Mucosa of stomach (tissue), 1 donor: ENCODE measurements around the gene KCND3.

ENCODE experiments used
- H3K27me3 ChIP-seq: one replicate; pipeline ENCODE4 v1.7.0; 2013; ENCODE audit warnings: mild to moderate bottlenecking, low read length; ENCODE audit not compliant: control insufficient read depth, insufficient read depth
- H3K36me3 ChIP-seq: one replicate; pipeline ENCODE4 v1.7.0; 2013; ENCODE audit warnings: low read length; ENCODE audit not compliant: control insufficient read depth, insufficient read depth
- H3K4me1 ChIP-seq: one replicate; pipeline ENCODE4 v1.7.0; 2013; ENCODE audit warnings: mild to moderate bottlenecking, low read length; ENCODE audit not compliant: control insufficient read depth, insufficient read depth
- H3K4me3 ChIP-seq: one replicate; pipeline ENCODE4 v1.7.0; 2013; ENCODE audit warnings: low read length
- H3K9ac ChIP-seq: one replicate; pipeline ENCODE4 v1.7.0; 2013; ENCODE audit warnings: mild to moderate bottlenecking, low read length, moderate library complexity
- H3K9me3 ChIP-seq: one replicate; pipeline ENCODE4 v1.7.0; 2013; ENCODE audit warnings: mild to moderate bottlenecking, low read length, moderate library complexity; ENCODE audit not compliant: control insufficient read depth
- donor health status: Pancreatic carcinoma.

Gene KCND3

DNA sequence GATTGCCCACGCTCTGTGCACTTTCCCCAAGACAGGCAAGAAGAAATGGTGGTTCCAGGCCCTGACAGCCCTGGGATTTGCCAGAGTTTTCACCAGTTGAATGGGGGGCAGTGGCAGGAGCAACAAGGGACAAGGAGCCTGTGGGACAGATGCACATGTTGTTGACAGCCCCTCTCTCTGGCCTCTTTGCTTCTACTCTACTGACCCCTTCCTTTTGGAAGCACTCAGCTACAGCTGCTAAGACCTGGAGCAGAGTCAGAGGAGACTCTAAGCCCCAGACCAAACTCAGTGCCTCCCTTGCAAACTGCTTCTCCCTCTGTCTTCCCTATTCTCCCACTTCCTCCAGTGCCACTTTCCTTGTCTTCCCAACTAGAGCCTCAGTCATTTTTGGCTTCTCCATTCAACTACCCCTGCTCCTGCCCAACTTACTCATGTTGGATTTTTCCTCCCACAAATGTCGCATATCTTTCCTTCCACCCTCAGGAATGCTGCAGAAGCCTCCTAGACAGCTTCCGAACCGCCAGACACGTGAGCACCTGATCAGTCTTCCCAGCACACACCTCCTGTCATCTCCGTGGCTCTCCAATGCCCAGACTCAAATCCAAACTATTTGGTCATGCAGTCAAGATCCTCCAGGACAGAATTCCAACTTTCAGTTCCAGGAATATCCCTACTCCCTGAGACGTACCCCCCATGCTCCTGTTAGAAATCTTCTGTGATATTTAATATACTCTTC, 259.4 kb downstream of the KCND3 start:
- H3K4me1 ChIP-seq = peaks cover 17% of the 10 kb centered on the region
- no peaks in the 10 kb centered on the region for H3K36me3 ChIP-seq
- H3K9ac ChIP-seq = no peak overlapping the region
- no peak overlapping the region for H3K4me3 ChIP-seq
- no peaks in the 10 kb centered on the region for H3K27me3 ChIP-seq
- no peaks in the 10 kb centered on the region for H3K9me3 ChIP-seq

DNA sequence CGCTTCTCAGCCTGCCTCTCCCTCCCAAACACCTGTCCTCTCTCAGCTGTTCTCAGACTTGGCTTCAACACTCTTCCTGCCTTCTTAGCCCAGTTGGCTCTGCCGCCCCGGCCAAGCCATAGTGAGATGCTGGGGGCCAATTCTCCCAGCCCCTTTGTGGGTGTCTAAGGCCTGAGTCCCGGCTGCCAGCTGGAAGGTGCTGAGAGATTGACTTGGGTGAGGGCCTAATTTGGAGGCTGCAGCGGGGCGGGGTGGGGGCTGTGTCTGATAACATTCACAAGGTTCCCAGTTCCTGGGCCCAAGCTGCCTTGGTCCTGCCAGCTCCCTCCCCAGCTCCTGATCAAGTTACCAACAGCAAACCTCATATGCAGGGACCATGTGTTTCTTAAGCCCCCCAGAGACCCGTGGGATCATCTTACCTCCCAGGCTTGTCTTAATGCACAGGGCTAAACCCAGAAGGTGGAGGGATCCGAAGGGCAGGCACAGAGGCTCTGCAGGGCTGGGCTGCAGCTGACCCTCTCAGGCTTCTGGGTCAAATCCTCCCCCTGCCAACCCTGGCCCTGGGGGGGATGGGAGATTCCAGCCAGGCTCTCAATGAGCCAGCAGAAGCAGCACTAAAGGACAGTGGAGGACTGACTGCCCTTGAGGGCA, 260.1 kb downstream of the KCND3 start:
- no peak overlapping the region for H3K4me3 ChIP-seq
- H3K4me1 ChIP-seq = peaks cover 13% of the 10 kb centered on the region
- H3K9ac ChIP-seq = no peak overlapping the region

DNA sequence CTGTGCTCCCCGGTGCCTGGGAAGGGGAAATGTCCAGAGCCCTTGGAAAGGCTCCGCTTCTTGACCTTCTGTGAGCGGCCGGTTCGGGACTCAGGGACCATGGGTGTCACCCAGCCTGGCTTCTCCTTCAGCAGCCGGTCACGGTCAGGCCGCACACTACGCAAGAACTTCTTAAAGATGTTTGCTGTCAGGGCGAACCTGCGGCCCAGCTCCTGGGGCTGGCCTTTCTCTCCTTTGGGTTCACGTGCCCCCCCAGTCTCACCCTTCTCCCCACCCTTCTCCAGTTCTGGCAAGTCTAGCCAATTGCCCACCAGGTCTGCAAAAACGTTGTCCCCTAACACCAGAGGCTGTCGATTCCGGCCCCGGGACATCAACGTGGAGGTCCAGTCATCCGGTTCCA, 262.4 kb downstream of the KCND3 start:
- no peaks in the 10 kb centered on the region for H3K9me3 ChIP-seq
- peaks cover 3% of the 10 kb centered on the region for H3K4me1 ChIP-seq
- no peaks in the 10 kb centered on the region for H3K27me3 ChIP-seq
- no peak overlapping the region for H3K9ac ChIP-seq
- H3K36me3 ChIP-seq = no peaks in the 10 kb centered on the region
- H3K4me3 ChIP-seq = no peak overlapping the region

More for the DNA sequence above, 260.1 kb downstream of the KCND3 start:
- H3K36me3 ChIP-seq = no peaks in the 10 kb centered on the region
- H3K9me3 ChIP-seq = no peaks in the 10 kb centered on the region
- H3K27me3 ChIP-seq = no peaks in the 10 kb centered on the region

DNA sequence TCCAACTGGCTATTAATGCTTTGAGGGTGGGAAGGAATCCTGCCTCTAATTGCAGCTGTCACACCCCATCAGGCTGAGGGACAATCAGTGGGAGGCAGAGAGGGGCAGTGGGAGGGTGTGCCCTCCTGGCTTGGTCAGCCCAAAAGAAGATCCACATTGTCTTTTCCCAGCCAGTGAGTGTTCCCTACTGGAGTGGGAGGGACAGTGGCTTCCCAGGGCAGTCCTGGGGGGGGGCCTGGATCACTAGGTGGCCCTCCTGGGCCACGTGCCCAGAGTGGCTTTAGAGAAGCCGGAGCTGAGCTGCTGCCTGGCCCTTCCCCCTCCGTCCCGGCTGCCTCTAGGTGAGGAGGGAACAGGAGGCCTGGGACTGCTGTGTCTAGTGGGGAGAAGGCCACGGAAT, 264.3 kb downstream of the KCND3 start:
- Histone ChIP-seq H3K9me3 (no peaks in the 10 kb centered on the region), H3K36me3 (no peaks in the 10 kb centered on the region), H3K4me3 (no peak overlapping the region), H3K9ac (no peak overlapping the region), H3K27me3 (no peaks in the 10 kb centered on the region), H3K4me1 (peaks cover 19% of the 10 kb centered on the region)

DNA sequence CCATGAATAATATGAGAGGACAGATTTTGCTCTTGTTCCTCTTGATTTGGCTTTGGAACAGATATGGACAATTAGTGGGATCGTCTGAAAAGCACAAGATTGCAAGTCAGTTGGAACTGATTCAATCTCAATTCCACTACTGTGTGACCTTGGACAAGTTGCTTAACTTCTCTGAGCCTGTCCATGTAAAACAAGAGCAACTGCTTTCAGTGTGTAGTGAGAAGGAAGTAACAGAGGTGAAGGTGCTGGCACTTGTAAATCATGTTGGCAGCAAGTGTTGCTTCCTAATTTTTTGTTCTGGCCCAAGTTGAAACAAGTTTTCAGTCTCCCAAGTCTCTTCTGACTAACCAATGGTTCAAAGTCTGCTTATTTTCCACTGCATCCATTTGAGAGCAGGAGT, 265.6 kb downstream of the KCND3 start:
- no peak overlapping the region for H3K4me3 ChIP-seq
- no peaks in the 10 kb centered on the region for H3K9me3 ChIP-seq
- H3K9ac ChIP-seq = no peak overlapping the region
- no peaks in the 10 kb centered on the region for H3K27me3 ChIP-seq
- H3K4me1 ChIP-seq = peaks cover 22% of the 10 kb centered on the region
- H3K36me3 ChIP-seq = no peaks in the 10 kb centered on the region

DNA sequence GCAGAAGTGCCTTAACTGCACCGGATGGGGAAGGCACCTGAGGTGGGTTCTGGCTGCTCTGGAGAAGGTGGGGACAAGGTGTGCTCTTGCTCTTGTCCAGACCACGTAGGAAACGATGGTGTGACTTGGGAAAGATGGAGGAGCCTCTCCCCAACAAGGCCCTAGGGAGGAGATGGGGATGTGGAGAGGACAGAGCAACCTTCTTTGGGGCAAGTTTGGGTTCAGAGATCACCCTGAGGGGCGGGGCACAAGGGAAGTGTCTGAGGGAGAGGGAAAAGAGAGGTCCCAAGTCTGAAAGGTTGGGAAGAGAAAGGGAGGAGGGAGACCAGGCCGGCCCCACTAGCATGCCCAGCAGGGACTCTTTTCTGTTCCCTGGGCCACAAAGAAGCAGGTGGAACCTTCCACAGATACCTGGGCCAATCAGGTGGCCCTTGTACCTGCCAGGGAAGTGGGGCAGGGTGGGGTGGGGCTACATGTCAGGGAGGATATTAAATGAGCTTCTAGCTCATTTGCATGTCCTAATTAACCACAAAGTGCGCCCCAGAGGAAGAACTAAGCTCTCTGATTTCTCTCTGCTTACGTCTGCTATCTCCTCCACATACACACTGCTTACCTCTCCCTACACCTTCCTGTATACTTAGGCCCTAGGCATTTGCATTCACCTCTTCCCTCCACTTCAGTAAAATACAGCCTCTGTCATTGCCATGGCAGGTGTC, 266.2 kb downstream of the KCND3 start:
- H3K36me3 ChIP-seq = no peaks in the 10 kb centered on the region
- H3K4me3 ChIP-seq = no peak overlapping the region
- H3K9ac ChIP-seq = no peak overlapping the region
- H3K9me3 ChIP-seq = no peaks in the 10 kb centered on the region
- no peaks in the 10 kb centered on the region for H3K27me3 ChIP-seq
- H3K4me1 ChIP-seq = peaks cover 22% of the 10 kb centered on the region

DNA sequence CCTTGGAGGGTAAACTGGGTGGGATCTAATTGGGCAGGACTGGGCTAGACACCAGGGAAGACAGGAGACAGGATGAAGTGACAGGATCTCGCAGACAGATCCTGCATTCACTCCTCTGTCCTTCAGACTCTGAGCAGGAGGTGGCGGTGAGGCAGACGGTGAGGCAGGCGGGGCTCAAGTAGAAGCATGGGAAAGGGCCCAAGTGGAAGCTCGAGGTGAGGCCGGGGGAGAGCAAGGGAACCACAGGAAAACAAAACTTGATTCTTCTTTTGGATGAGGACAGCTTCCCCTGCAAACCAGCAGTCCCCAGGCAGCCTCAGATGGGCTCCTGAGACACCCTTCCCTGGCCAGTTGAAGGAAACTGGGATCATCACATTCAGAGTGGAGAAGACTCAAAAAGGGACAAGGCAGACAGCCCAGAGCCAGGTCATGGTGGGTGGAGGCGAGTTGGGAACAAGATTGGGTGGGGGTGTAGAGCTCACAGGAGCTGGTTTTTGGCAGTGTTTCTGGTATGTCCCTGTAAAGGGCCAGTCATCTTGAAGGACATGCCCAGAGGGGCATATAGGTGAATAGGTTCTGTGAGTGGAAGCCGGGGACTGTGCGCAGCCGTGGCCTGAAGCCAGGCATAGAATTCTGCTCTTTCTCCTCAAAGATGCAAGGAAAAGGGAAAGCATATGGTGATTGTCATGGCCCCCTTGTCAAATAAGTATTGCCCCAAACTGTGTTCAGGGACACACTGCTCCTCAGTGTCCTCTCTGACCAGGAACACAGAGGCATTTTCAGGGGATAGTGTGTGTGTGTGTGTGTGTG, 268.3 kb downstream of the KCND3 start:
- H3K4me1 ChIP-seq = peaks cover 22% of the 10 kb centered on the region
- H3K36me3 ChIP-seq = no peaks in the 10 kb centered on the region
- no peaks in the 10 kb centered on the region for H3K9me3 ChIP-seq
- no peaks in the 10 kb centered on the region for H3K27me3 ChIP-seq
- no peak overlapping the region for H3K4me3 ChIP-seq
- H3K9ac ChIP-seq = no peak overlapping the region
